Measurements from ENCODE around the gene CA10. TPM values are rescaled to one million over a fixed set of nuclear protein-coding genes. Genes with fewer than 3 reads are reported as not detected.

The CA10 gene
- polyA plus RNA-seq, 1 experiment = not detected

DNA sequence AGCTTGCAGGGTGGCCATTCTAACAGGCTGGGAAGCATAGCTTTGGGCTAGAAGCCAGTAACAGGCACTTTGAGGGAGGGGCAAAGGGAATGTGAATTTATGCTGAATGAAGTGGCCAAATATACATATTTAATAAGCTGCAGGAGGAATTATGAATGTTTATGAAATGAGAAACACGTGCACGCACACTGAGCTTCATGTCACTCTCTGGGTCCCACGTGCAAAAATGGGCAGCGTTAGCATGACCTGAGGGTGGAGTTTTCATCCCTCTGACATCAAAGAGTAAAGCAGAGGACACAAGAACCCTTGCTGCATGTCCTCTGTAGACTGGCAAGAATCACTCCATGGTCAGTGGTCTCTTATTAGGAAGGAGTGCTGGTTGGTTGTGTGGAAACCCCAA lies 561.2 kb downstream of the CA10 start:
- no peak for TF ChIP-seq CTCF (IDR thresholded peaks at IDR 0.05; ENCODE audit: low read depth, low read length)
- ChIA-PET CTCF (no interaction called here), POLR2A (no interaction called here)
- H3K27ac ChIP-seq (ENCODE audit: low read depth, low read length) = no peak overlapping the region
- H3K9me3 ChIP-seq (ENCODE audit: control insufficient read depth, insufficient read depth, low read length) = peaks cover 3% of the 10 kb centered on the region; the same call in 1 of the 2 replicates
- H3K4me3 ChIP-seq (ENCODE audit: low read depth, low read length) = no peak overlapping the region
- H3K27me3 ChIP-seq (ENCODE audit: control insufficient read depth, insufficient read depth, low read length) = no peaks in the 10 kb centered on the region
- DNase-seq (ENCODE audit: low read depth, low spot score) = no peak

- Histone ChIP-seq H3K9me3 (ENCODE audit: control insufficient read depth, insufficient read depth, low read length) (peaks cover 3% of the 10 kb centered on the region; the same call in 1 of the 2 replicates), H3K27me3 (ENCODE audit: control insufficient read depth, insufficient read depth, low read length) (no peaks in the 10 kb centered on the region), H3K27ac (ENCODE audit: low read depth, low read length) (no peak overlapping the region), H3K4me3 (ENCODE audit: low read depth, low read length) (no peak overlapping the region)
- no peak for DNase-seq (ENCODE audit: low read depth, low spot score)
- TF ChIP-seq CTCF (IDR thresholded peaks at IDR 0.05; ENCODE audit: low read depth, low read length) = no peak
- POLR2A ChIA-PET = no interaction called here
- CTCF ChIA-PET = interaction anchor here (0.7 kb wide), 1 partner anchor 297 kb away, joined by 3 read pairs; no protein-coding TSS in a partner anchor
These were observed 562.6 kb downstream of the CA10 start for GRCh38 chr17:51595826-51596398.

- ChIA-PET CTCF (no interaction called here), POLR2A (no interaction called here)
- no peak for TF ChIP-seq CTCF (IDR thresholded peaks at IDR 0.05; ENCODE audit: low read depth, low read length)
These were observed 568.4 kb downstream of the CA10 start for GRCh38 chr17:51590071-51590656.

DNA sequence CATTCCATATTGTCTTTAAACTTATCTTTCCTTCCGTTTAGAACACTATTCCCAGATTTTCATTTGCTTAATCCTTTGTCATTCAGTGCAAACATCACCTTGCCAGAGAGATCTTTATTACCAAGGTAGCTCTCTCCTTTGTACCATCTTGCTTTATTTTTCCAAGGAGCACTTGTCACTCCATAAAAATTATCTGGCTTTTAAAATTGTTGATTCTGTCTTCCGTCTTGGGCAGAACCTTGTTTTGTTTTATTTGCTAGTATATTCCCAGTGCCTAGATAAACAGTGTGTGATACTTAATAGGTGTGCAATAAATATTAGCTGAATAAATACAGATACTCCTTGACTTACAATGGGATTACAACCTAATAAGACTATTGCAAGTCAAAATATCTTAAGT lies 570.5 kb downstream of the CA10 start:
- POLR2A ChIA-PET = no interaction called here
- no peak overlapping the region for H3K4me3 ChIP-seq (ENCODE audit: low read depth, low read length)
- TF ChIP-seq CTCF (IDR thresholded peaks at IDR 0.05; ENCODE audit: low read depth, low read length) = no peak
- no peak for DNase-seq (ENCODE audit: low read depth, low spot score)
- CTCF ChIA-PET = no interaction called here
- peaks cover 4% of the 10 kb centered on the region for H3K9me3 ChIP-seq (ENCODE audit: control insufficient read depth, insufficient read depth, low read length)
- no peaks in the 10 kb centered on the region for H3K27me3 ChIP-seq (ENCODE audit: control insufficient read depth, insufficient read depth, low read length)
- no peak overlapping the region for H3K27ac ChIP-seq (ENCODE audit: low read depth, low read length)

More at GRCh38 chr17:51590071-51590656, 568.4 kb downstream of the CA10 start:
- H3K27me3 ChIP-seq (ENCODE audit: control insufficient read depth, insufficient read depth, low read length) = no peaks in the 10 kb centered on the region
- H3K9me3 ChIP-seq (ENCODE audit: control insufficient read depth, insufficient read depth, low read length) = no peaks in the 10 kb centered on the region; the same call in 1 of the 2 replicates
- no peak overlapping the region for H3K4me3 ChIP-seq (ENCODE audit: low read depth, low read length)
- DNase-seq (ENCODE audit: low read depth, low spot score) = no peak
- H3K27ac ChIP-seq (ENCODE audit: low read depth, low read length) = no peak overlapping the region

DNA sequence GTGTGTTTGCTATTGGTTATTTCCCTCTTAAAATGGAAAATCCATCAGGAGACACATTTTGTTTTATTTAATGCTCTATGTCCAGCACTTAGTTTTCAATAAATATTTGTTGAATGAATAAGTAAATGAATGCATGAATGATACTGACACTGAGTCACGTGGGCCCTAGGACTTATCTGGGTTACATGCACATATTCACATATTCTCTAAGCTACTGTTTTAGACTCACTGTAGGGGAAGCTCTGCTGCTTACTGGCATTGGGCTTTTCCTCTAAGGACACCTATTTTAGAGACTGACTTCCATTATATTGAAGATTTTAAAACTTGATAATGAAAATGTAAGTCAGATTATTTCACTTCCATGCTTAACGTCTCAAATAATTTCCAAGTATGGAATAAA lies 571.0 kb downstream of the CA10 start:
- no peak for TF ChIP-seq CTCF (IDR thresholded peaks at IDR 0.05; ENCODE audit: low read depth, low read length)
- Histone ChIP-seq H3K27me3 (ENCODE audit: control insufficient read depth, insufficient read depth, low read length) (no peaks in the 10 kb centered on the region), H3K27ac (ENCODE audit: low read depth, low read length) (no peak overlapping the region), H3K4me3 (ENCODE audit: low read depth, low read length) (no peak overlapping the region), H3K9me3 (ENCODE audit: control insufficient read depth, insufficient read depth, low read length) (peaks cover 4% of the 10 kb centered on the region)
- ChIA-PET CTCF (no interaction called here), POLR2A (no interaction called here)
- no peak for DNase-seq (ENCODE audit: low read depth, low spot score)
